Heart left ventricle (tissue), 16 donors: ENCODE data around the gene ARMS2. TPM values are rescaled to one million over a fixed set of nuclear protein-coding genes. Genes with fewer than 3 reads are reported as not detected.

Experiments used
- ATAC-seq, 4 donors: fragments of 200-7000 bp; cut with Tn5 transposase; one replicate each; pipeline ENCODE4 v1.9.1; 2020 to 2022; ENCODE audit warnings: moderate library complexity in 4 of 4, mild to moderate bottlenecking in 3 of 4, moderate number of reproducible peaks in 1 of 4
- DNase-seq, 5 donors: peaks; one replicate each; pipeline ENCODE4 v3.0.0-alpha.2; 2020
- H3K27ac ChIP-seq, 12 donors: fragments of 200-600 bp; sonication (generic) in 4 of 12; one replicate each; pipeline versions ENCODE4 v1.5.0 to v1.8.0; 2016 to 2022; ENCODE audit warnings: mild to moderate bottlenecking in 2 of 12
- H3K27me3 ChIP-seq, 9 donors: fragments of 200-600 bp; sonication (generic) in 2 of 9; one replicate each; pipeline versions ENCODE4 v1.5.1 to v1.8.0; 2016 to 2022; ENCODE audit warnings: mild to moderate bottlenecking in 3 of 9
- H3K36me3 ChIP-seq, 9 donors: fragments of 200-600 bp; sonication (generic) in 2 of 9; one replicate each; pipeline versions ENCODE4 v1.5.0 to v1.8.0; 2018 to 2022; ENCODE audit warnings: mild to moderate bottlenecking in 2 of 9
- H3K4me1 ChIP-seq, 12 donors: fragments of 200-600 bp; sonication (generic) in 4 of 12; one replicate each; pipeline versions ENCODE4 v1.5.0 to v1.8.0; 2016 to 2022; ENCODE audit warnings: mild to moderate bottlenecking in 3 of 12
- H3K4me3 ChIP-seq, 12 donors: fragments of 200-600 bp; sonication (generic) in 4 of 12; one replicate each; pipeline versions ENCODE4 v1.5.0 to v1.8.0; 2017 to 2022; ENCODE audit warnings: mild to moderate bottlenecking in 9 of 12, moderate library complexity in 4 of 12
- H3K9me3 ChIP-seq, 12 donors: fragments of 200-600 bp; sonication (generic) in 4 of 12; one replicate each; pipeline versions ENCODE4 v1.5.0 to v1.8.0; 2016 to 2022; ENCODE audit warnings: mild to moderate bottlenecking in 1 of 12
- CTCF ChIP-seq, 12 donors: fragments of 200-600 bp; sonication (generic) in 4 of 12; IDR thresholded peaks; one replicate each; pipeline versions ENCODE4 v1.5.0 to v1.8.0; 2018 to 2022; ENCODE audit warnings: antibody characterized with exemption in 12 of 12, mild to moderate bottlenecking in 5 of 12
- POLR2A ChIP-seq, 2 donors: fragments of 450-650 bp; IDR thresholded peaks; one replicate each; pipeline ENCODE4 v1.6.1; 2017; ENCODE audit warnings: antibody characterized with exemption in 2 of 2, mild to moderate bottlenecking in 2 of 2, moderate library complexity in 2 of 2
- WGBS, 4 donors: extraction: QIAGEN DNeasy Blood & Tissue Kit in 2 of 4; methylation state at CpG; one replicate each; pipeline versions ENCODE4 v1.1.5 to v1.1.7; 2013 to 2018; 5-methylcytosine and 5-hydroxymethylcytosine counted together
- intact Hi-C, 10 donors: fragments of 100-400 bp; cut with DNase I; formaldehyde crosslinking; loops; one replicate each; pipeline versions ENCODE4 v1.11.1 to v1.14.2; 2022
- polyA plus RNA-seq, 2 donors: library from polyadenylated mRNA; stranded (reverse); fragments of 200-250 nt; gene quantifications; one replicate each; pipeline ENCODE4 v1.2.3, GENCODE V29; 2013
- total RNA-seq, 9 donors: library from RNA; depleted of rRNA in 2 of 9; stranded (reverse); fragments of >200 nt in 2 of 9; fragmentation: NEBNext Ultra II Directional in 3 of 9; extraction: Animal tissue kit (Norgen Biotek cat#: 25700) in 3 of 9; gene quantifications; one replicate each; pipeline versions ENCODE4 v1.1.0 to v1.2.4, GENCODE V29; 2016 to 2023
- donor health status: ischemic (EF 13 %, LVEDD 7.1; RV severe dilation, severe dysfunction).
- donor health status: healthy with polysubstance abuse.
- donor health status: DM: no; HTN: yes; CAD: no.
- donor health status: DM: no; HTN: no; CAD: no.
- donor health status: ischemic (EF 25% LVEDD 6.9; RV normal size, moderate dysfunction).
- donor health status: ischemic (EF 25% LVEDD 5.7; RV mildly dilated, moderate dysfunction).
- donor health status: healthy.
- donor health status: DM: yes; HTN: yes; CAD: no.
- donor health status: ischemic (EF 35%, LVEDD 5.7; RV mildly dilated, moderate dysfunction).
- donor health status: nonischemic (EF 11% LVEDD 7.7; RV severe dilation, severe dysfunction).
- donor health status: DM: yes; HTN: yes; CAD: no.
- donor health status: PGD.
- donor health status: ischemic (EF 29% LVEDD 5.4; RV normal size, mild dysfunction).
- donor health status: nonischemic (EF 23%, LVEDD 6.1; RV moderate dilation, normal function).

The ARMS2 gene
- total and polyA plus RNA-seq, 11 donors: 0.87 to 1.5 (median 1.2) TPM; not detected in 8

- DNase-seq (no peak), ATAC-seq (peak in 3 of 4 donors; percentile 67 to 79 (median 75))
- no peaks in the 10 kb centered on the region for H3K27me3 ChIP-seq
- TF ChIP-seq POLR2A (IDR thresholded peaks at IDR 0.05): no peak
- TF ChIP-seq CTCF (IDR thresholded peaks at IDR 0.05): no peak
- H3K4me1 ChIP-seq: peaks cover 0 to 33% (median 6%) of the 10 kb centered on the region in 12 donors
- no peak overlapping the region for H3K4me3 ChIP-seq
- H3K9me3 ChIP-seq: no peaks in the 10 kb centered on the region
- H3K36me3 ChIP-seq: no peaks in the 10 kb centered on the region
- intact Hi-C loops: loop anchor here in 3 of 10 donors (5.0 to 10.0 kb wide), 3 partner anchors 116 to 121 kb away; partner anchors contain the start of gene DMBT1 (in 2 of the 3)
- H3K27ac ChIP-seq: peak overlapping the region in 3 of 12 donors; percentile 4 to 39 (median 18)
Measured at GRCh38 chr10:122445904-122446303, 8.5 kb upstream of the ARMS2 start.

DNA sequence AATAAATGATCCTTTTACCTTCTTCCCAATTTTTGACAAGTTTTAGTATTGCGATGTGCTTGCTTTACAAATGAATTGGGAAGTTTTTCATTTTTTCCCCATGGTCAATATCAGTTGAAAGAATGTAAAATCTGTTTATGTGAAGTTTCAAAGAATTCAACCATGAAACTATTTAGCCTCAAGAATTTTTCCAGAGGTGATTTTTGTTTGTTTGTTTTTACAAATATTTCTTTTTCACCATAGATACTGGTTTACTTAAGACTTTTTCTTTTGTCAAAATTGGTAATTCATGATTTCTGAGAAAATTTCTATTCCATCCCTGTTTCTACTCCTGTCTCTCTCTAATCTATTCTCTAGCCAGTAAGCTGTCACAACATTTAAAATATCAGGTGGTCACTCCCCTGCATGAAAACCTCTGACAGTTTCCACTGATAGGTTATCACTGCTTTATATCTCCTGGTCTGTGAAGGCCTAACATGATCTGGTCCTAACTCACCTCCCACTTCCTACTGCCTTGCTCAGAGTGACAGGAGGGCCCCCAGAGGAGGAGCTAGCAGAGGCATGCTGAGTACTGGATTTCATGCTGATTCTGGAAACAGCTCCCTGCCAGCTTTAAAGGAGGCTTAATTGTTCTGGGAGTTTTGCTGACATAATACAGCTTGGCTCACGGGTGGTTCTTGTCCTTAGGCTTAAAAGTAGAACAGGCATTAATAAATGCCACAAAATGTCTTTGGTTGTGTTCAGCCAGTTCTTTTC lies 7.6 kb upstream of the ARMS2 start:
- intact Hi-C loops: loop anchor here in 3 of 10 donors (5.0 to 10.0 kb wide), 3 partner anchors 115 to 120 kb away; partner anchors contain the start of gene DMBT1 (in 2 of the 3)
- Histone ChIP-seq H3K27me3 (no peaks in the 10 kb centered on the region), H3K27ac (peak overlapping the region in 3 of 12 donors; percentile 15 to 39 (median 39)), H3K4me3 (no peak overlapping the region), H3K36me3 (no peaks in the 10 kb centered on the region), H3K4me1 (peaks cover 0 to 35% (median 7%) of the 10 kb centered on the region in 12 donors), H3K9me3 (no peaks in the 10 kb centered on the region)
- ATAC-seq (peak; percentile 64 to 89 (median 80)), DNase-seq (no peak)
- TF ChIP-seq POLR2A (IDR thresholded peaks at IDR 0.05) (no peak), CTCF (IDR thresholded peaks at IDR 0.05) (no peak)
- WGBS, 4 donors: 56 to 58% (median 57%) methylated on average over 2 of the region's 2 CpGs

GRCh38 chr10:122448600-122448999 lies 5.9 kb upstream of the ARMS2 start:
- H3K27ac ChIP-seq: no peak overlapping the region
- no peak for TF ChIP-seq CTCF (IDR thresholded peaks at IDR 0.05)
- TF ChIP-seq POLR2A (IDR thresholded peaks at IDR 0.05): no peak
- H3K4me1 ChIP-seq: peaks cover 0 to 35% (median 7%) of the 10 kb centered on the region in 12 donors
- no peaks in the 10 kb centered on the region for H3K27me3 ChIP-seq
- no peaks in the 10 kb centered on the region for H3K36me3 ChIP-seq
- no peaks in the 10 kb centered on the region for H3K9me3 ChIP-seq
- ATAC-seq (no peak), DNase-seq (no peak)
- intact Hi-C loops: loop anchor here in 3 of 10 donors (5.0 to 10.0 kb wide), 3 partner anchors 114 to 119 kb away; partner anchors contain the start of gene DMBT1 (in 2 of the 3)
- WGBS, 4 donors: 84 to 94% (median 90%) methylated on average over 3 of the region's 3 CpGs
- no peak overlapping the region for H3K4me3 ChIP-seq

- Histone ChIP-seq H3K27ac (no peak overlapping the region), H3K27me3 (no peaks in the 10 kb centered on the region), H3K4me1 (peaks cover 0 to 35% (median 7%) of the 10 kb centered on the region in 12 donors), H3K9me3 (no peaks in the 10 kb centered on the region), H3K36me3 (no peaks in the 10 kb centered on the region), H3K4me3 (no peak overlapping the region)
- DNase-seq: no peak
- intact Hi-C loops: loop anchor here in 3 of 10 donors (5.0 to 10.0 kb wide), 3 partner anchors 113 to 118 kb away; partner anchors contain the start of gene DMBT1 (in 2 of the 3)
- TF ChIP-seq POLR2A (IDR thresholded peaks at IDR 0.05) (no peak), CTCF (IDR thresholded peaks at IDR 0.05) (no peak)
- 79 to 99% (median 97%) methylated on average over 4 of the region's 4 CpGs for WGBS, 4 donors
- no peak for ATAC-seq
Measured at GRCh38 chr10:122449153-122449552, 5.3 kb upstream of the ARMS2 start.
